HG03135 (cell line): Measurements from ENCODE around the gene PPP1R37.
A peak's percentile ranks its signal among the peaks of the same experiment; 100 is the strongest.

Experiments used
- ATAC-seq: cut with Tn5 transposase; IDR thresholded peaks from one replicate; pipeline ENCODE4 v1.9.1; 2021; ENCODE audit warnings: mild to moderate bottlenecking, moderate library complexity; ENCODE audit not compliant: unreplicated experiment

Gene PPP1R37

GRCh38 chr19:45135176-45135885 is 42.4 kb downstream of the PPP1R37 start:
- no peak for ATAC-seq

GRCh38 chr19:45136507-45137178 is 43.7 kb downstream of the PPP1R37 start:
- ATAC-seq = peak; percentile 10

- peak; percentile 78 for ATAC-seq
Observed at GRCh38 chr19:45137179-45137761, 44.3 kb downstream of the PPP1R37 start.

- ATAC-seq = no peak
Observed at GRCh38 chr19:45138303-45138751, 45.3 kb downstream of the PPP1R37 start.

GRCh38 chr19:45139286-45140143 is 46.5 kb downstream of the PPP1R37 start:
- no peak for ATAC-seq

- no peak for ATAC-seq
Observed at GRCh38 chr19:45140144-45140503, 47.1 kb downstream of the PPP1R37 start.

GRCh38 chr19:45140533-45140932 is 47.6 kb downstream of the PPP1R37 start:
- no peak for ATAC-seq

- ATAC-seq = no peak
Observed at GRCh38 chr19:45141203-45141900, 48.4 kb downstream of the PPP1R37 start.

- ATAC-seq = no peak
Observed at GRCh38 chr19:45142016-45142725, 49.2 kb downstream of the PPP1R37 start.

- ATAC-seq = no peak
Observed at GRCh38 chr19:45142726-45143110, 49.7 kb downstream of the PPP1R37 start.

- ATAC-seq = no peak
Observed at GRCh38 chr19:45144431-45145269, 51.7 kb downstream of the PPP1R37 start.

GRCh38 chr19:45145270-45146189 is 52.6 kb downstream of the PPP1R37 start:
- no peak for ATAC-seq

- ATAC-seq = no peak
Observed at GRCh38 chr19:45146251-45146650, 53.3 kb downstream of the PPP1R37 start.

GRCh38 chr19:45146741-45147205 is 53.8 kb downstream of the PPP1R37 start:
- ATAC-seq = no peak

- ATAC-seq = no peak
Observed at GRCh38 chr19:45147835-45148676, 55.1 kb downstream of the PPP1R37 start.

- no peak for ATAC-seq
Observed at GRCh38 chr19:45149129-45149528, 56.1 kb downstream of the PPP1R37 start.

GRCh38 chr19:45150180-45150579 is 57.2 kb downstream of the PPP1R37 start:
- ATAC-seq = no peak
